Measurements from ENCODE around the gene MEIS2.

GRCh38 chr15:37098468-37099318 lies 1.7 kb downstream of the MEIS2 start:
- TF ChIP-seq CTCF (IDR thresholded peaks at IDR 0.05): no peak
- TF ChIP-seq POLR2A (IDR thresholded peaks at IDR 0.05): no peak

Data from thyroid gland (tissue), 4 donors.